SK-N-SH (cell line): ENCODE data around the gene ESPNL. TPM values are rescaled to one million over a fixed set of nuclear protein-coding genes. Genes with fewer than 3 reads are reported as not detected.

Source experiments
- CTCF ChIA-PET: fragments of 300-600, 350-600 bp; formaldehyde crosslinking; extraction: SDS; loops from one replicate; lab custom pipeline; 2021; lab: Yijun Ruan, JAX
- POLR2A ChIA-PET: fragments of 350-600 bp; sonication (Branson Sonifier 250); formaldehyde crosslinking; extraction: SDS; loops from one replicate; lab custom pipeline; 2020; ENCODE audit warnings: antibody characterized with exemption, inconsistent platforms; lab: Yijun Ruan, JAX
- DNase-seq: peaks from one replicate; pipeline ENCODE4 v3.0.0; 2012
- H2AFZ ChIP-seq: fragments of 200-600 bp; sonication (generic); 2 replicates; pipeline ENCODE4 v1.8.1; 2016; ENCODE audit warnings: antibody characterized with exemption, mild to moderate bottlenecking, low read depth
- H3F3A ChIP-seq: fragments of 200-600 bp; sonication (generic); replicated peaks from 2 replicates; pipeline ENCODE3; 2016; ENCODE audit warnings: antibody characterized with exemption, mild to moderate bottlenecking; ENCODE audit not compliant: insufficient read depth
- H3K27ac ChIP-seq, 2 experiments: fragments of 200-500 bp in 1 of 2; fragments of 200-600 bp in 1 of 2; sonication (Bioruptor generic) in 1 of 2; sonication (generic), shearing (Covaris generic) in 1 of 2; 2 replicates each; pipeline versions ENCODE4 v1.5.1 to v1.6.1; 2014 to 2016; ENCODE audit warnings: low read depth in 2 of 2, inconsistent platforms in 1 of 2, low read length in 1 of 2, mild to moderate bottlenecking in 1 of 2, mixed read lengths in 1 of 2
- H3K27me3 ChIP-seq: fragments of 200-600 bp; sonication (generic), shearing (Covaris generic); 2 replicates; pipeline ENCODE4 v1.6.1; 2016; ENCODE audit warnings: mixed run types; ENCODE audit not compliant: insufficient read depth
- H3K36me3 ChIP-seq, 2 experiments: fragments of 200-500 bp in 1 of 2; fragments of 200-600 bp in 1 of 2; sonication (Bioruptor generic) in 1 of 2; sonication (generic) in 1 of 2; replicated peaks in 1 of 2; 2 replicates each; pipeline versions ENCODE3 to v1.5.1; 2014 to 2016; ENCODE audit warnings: low read length in 1 of 2, mild to moderate bottlenecking in 1 of 2; ENCODE audit not compliant: insufficient read depth in 2 of 2, control insufficient read depth in 1 of 2
- H3K4me1 ChIP-seq, 2 experiments: fragments of 200-500 bp in 1 of 2; fragments of 200-600 bp in 1 of 2; sonication (Bioruptor generic) in 1 of 2; sonication (generic), shearing (Covaris generic) in 1 of 2; 2 replicates each; pipeline versions ENCODE4 v1.5.1 to v1.6.1; 2014 to 2016; ENCODE audit warnings: low read depth in 1 of 2, low read length in 1 of 2, mixed run types in 1 of 2; ENCODE audit not compliant: insufficient read depth in 2 of 2, control insufficient read depth in 1 of 2
- H3K4me2 ChIP-seq: fragments of 200-600 bp; sonication (generic), shearing (Covaris generic); 2 replicates; pipeline ENCODE4 v1.6.1; 2017; ENCODE audit warnings: mixed run types
- H3K4me3 ChIP-seq, 2 experiments: fragments of 200-500 bp in 1 of 2; fragments of 200-600 bp in 1 of 2; sonication (Bioruptor generic) in 1 of 2; sonication (generic), shearing (Covaris generic) in 1 of 2; 2 replicates each; pipeline versions ENCODE4 v1.5.1 to v1.8.1; 2014 to 2016; ENCODE audit warnings: low read depth in 2 of 2, inconsistent platforms in 1 of 2, low read length in 1 of 2, mild to moderate bottlenecking in 1 of 2, mixed read lengths in 1 of 2, moderate library complexity in 1 of 2
- H3K79me2 ChIP-seq: fragments of 200-600 bp; sonication (generic); 2 replicates; pipeline ENCODE4 v1.8.1; 2017; ENCODE audit warnings: mild to moderate bottlenecking; ENCODE audit not compliant: insufficient read depth
- H3K9ac ChIP-seq: fragments of 200-600 bp; sonication (generic); 2 replicates; pipeline ENCODE4 v1.6.1; 2017; ENCODE audit warnings: mixed run types
- H3K9me2 ChIP-seq: fragments of 200-600 bp; sonication (generic); 2 replicates; pipeline ENCODE4 v1.6.1; 2017; ENCODE audit warnings: mixed run types
- H3K9me3 ChIP-seq: fragments of 200-600 bp; sonication (generic); 2 replicates; pipeline ENCODE4 v1.6.1; 2017; ENCODE audit warnings: mixed run types, mild to moderate bottlenecking, moderate library complexity
- H4K20me1 ChIP-seq: fragments of 200-600 bp; sonication (generic); 2 replicates; pipeline ENCODE4 v1.6.1; 2017; ENCODE audit warnings: mild to moderate bottlenecking, mixed run types; ENCODE audit not compliant: insufficient read depth
- CHD2 ChIP-seq: fragments of 150-350 bp; IDR thresholded peaks from 2 replicates; pipeline ENCODE4 v1.6.1; 2018; ENCODE audit warnings: low read length; ENCODE audit not compliant: partially characterized antibody
- GABPA ChIP-seq: IDR thresholded peaks from 2 replicates; pipeline ENCODE4 v1.4.0; 2012; ENCODE audit warnings: low read depth, mild to moderate bottlenecking
- POLR2AphosphoS5 ChIP-seq: IDR thresholded peaks from 2 replicates; pipeline ENCODE4 v1.6.1; 2012; ENCODE audit warnings: low read depth, low read length
- RAD21 ChIP-seq: IDR thresholded peaks from 2 replicates; pipeline ENCODE4 v1.6.1; 2012; ENCODE audit warnings: mild to moderate bottlenecking, low read length
- WGBS: methylation state at CpG from one replicate; pipeline ENCODE4 v1.1.6; 2017; ENCODE audit warnings: low lambda C conversion rate; 5-methylcytosine and 5-hydroxymethylcytosine counted together
- polyA plus RNA-seq, 3 experiments: library from polyadenylated mRNA; depleted of rRNA; stranded (reverse); fragments of >200 nt; gene quantifications; 2 replicates each; pipeline ENCODE4 v1.2.3, GENCODE V29; 2012
- TF ChIP-seq, protein P1 (sequence below): fragments of 200-600 bp; sonication (generic); IDR thresholded peaks from 2 replicates; pipeline ENCODE4 v1.6.1; 2017; ENCODE audit warnings: antibody characterized with exemption, mild to moderate bottlenecking, moderate library complexity

The ESPNL gene
- polyA plus RNA-seq, 1 of the 3 experiments (the other 2 are of a cell fraction), result 0.05 TPM

DNA sequence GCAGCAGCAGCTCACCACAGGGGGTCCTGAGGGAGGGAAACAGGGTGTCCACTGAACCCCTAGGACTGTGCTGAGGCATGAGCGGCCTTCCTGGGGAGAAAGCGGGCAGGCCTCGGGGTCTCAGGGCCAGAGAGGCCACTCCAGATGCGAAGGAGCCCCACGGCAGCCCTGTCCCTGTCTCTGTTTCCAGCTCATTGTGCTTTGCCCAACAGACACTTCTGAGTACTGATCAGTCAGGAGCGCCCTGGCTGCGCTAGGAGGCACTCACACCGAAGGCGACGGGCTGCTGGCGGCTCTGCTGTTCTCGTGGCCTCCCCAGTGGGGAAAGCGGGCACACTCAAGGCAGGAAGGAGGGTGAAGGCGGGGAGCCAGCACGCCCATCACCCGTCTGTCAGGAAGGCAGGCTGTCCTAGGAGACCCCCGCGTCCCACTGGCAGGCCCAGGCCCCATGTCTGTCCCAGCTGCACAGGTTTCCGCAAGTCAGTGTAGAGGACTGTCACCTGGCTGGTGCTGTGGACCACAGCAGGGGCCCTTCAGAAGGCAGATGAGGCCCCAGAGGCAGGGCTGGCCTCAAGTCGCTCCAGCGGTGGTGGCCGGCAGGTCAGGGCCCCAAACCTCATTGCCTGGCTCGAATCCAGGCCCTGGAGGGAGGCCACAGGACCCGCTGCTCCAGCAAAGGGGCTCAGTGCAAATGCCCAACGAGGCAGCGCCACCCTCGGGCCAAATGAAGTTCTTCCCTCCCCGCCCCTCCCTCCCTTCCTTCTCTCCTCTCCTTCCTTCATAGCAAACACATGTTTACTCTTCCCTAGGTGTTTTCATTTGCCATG lies 6.8 kb downstream of the ESPNL start:
- H3K9me3 ChIP-seq, result peaks cover 1% of the 10 kb centered on the region; the same call in 1 of the 2 replicates
- TF ChIP-seq RAD21 (0 out of 2 replicates have a peak, but pooled peaks have one; percentile 10), POLR2AphosphoS5 (no peak)
- TF ChIP-seq, protein P1, sequence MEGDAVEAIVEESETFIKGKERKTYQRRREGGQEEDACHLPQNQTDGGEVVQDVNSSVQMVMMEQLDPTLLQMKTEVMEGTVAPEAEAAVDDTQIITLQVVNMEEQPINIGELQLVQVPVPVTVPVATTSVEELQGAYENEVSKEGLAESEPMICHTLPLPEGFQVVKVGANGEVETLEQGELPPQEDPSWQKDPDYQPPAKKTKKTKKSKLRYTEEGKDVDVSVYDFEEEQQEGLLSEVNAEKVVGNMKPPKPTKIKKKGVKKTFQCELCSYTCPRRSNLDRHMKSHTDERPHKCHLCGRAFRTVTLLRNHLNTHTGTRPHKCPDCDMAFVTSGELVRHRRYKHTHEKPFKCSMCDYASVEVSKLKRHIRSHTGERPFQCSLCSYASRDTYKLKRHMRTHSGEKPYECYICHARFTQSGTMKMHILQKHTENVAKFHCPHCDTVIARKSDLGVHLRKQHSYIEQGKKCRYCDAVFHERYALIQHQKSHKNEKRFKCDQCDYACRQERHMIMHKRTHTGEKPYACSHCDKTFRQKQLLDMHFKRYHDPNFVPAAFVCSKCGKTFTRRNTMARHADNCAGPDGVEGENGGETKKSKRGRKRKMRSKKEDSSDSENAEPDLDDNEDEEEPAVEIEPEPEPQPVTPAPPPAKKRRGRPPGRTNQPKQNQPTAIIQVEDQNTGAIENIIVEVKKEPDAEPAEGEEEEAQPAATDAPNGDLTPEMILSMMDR, result peak; percentile 33
- TF ChIP-seq, all 33 proteins: peak for 2
- peak; percentile 50 for DNase-seq

DNA sequence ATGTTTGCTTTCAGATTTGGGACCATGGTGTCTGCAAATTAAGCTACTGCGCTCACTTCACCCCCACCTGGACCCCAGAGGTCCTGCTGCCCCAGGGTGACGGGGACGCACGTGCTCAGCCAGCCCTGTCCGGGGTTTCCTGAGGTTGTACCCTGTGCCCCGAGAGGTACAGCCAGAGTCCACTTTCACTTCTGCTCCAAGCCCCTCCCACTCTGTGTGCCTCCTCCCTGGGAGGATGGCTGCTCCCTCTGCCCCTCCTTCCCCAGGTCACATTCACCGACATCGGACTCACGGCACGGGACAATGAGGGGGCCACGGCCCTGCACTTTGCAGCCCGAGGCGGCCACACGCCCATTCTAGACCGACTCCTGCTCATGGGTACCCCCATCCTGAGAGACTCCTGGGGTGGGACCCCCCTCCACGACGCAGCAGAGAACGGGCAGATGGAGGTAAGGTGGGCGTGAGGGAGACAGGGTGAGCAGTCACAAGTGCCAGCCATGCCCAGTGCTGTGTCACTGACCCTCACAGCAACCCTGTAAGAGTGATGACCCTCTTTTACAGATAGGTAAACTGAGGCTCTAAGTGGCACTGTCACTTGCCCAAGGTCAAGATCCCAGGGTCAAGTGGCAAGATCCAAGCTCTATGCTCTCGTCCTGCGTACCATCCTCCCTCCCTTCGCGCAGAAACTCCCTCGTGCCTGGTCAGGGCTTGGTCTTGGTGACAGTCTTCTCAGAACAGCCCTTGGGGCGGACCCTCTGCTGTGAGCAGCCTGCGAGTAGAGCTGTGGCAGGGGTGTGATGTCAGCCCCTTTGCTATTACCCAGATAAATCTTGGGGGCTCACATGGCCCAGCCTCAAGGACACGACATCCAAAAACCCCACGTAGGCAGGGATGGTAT lies 7.6 kb downstream of the ESPNL start:
- POLR2A ChIA-PET, result no interaction called here
- Histone ChIP-seq H3K4me3 (no peak overlapping the region), H3K79me2 (no peaks in the 10 kb centered on the region), H3K4me2 (no peak overlapping the region), H2AFZ (no peak overlapping the region), H3K9ac (no peak overlapping the region), H3K27me3 (no peaks in the 10 kb centered on the region), H3K9me2 (no peaks in the 10 kb centered on the region), H3K27ac (no peak overlapping the region), H3F3A (no peaks in the 10 kb centered on the region), H3K36me3 (no peaks in the 10 kb centered on the region), H3K4me1 (peaks cover 0 to 12% of the 10 kb centered on the region in 2 experiments; a peak in 1 of 4 replicates), H4K20me1 (no peaks in the 10 kb centered on the region), H3K9me3 (peaks cover 8% of the 10 kb centered on the region)
- TF ChIP-seq CHD2, result no peak
- no peak for TF ChIP-seq GABPA
- 91% methylated on average over 22 of the region's 28 CpGs for WGBS
- DNase-seq, result peak; percentile 28
- CTCF ChIA-PET, result interaction anchor here (1.1 kb wide), 1 partner anchor 52 kb away, joined by 4 read pairs; no protein-coding TSS in a partner anchor

More for the DNA sequence above, 6.8 kb downstream of the ESPNL start:
- ChIA-PET CTCF (interaction anchor here (1.1 to 1.3 kb wide), 3 partner anchors 27 to 249 kb away, joined by 3 to 4 read pairs (median 3); no protein-coding TSS in a partner anchor), POLR2A (no interaction called here)
- no peak overlapping the region for H3K4me3 ChIP-seq
- H3K27me3 ChIP-seq, result no peaks in the 10 kb centered on the region
- H3K79me2 ChIP-seq, result no peaks in the 10 kb centered on the region
- peaks cover 0 to 12% of the 10 kb centered on the region in 2 experiments; a peak in 1 of 4 replicates for H3K4me1 ChIP-seq
- no peaks in the 10 kb centered on the region for H4K20me1 ChIP-seq
- H2AFZ ChIP-seq, result no peak overlapping the region
- no peak overlapping the region for H3K9ac ChIP-seq
- no peaks in the 10 kb centered on the region for H3K9me2 ChIP-seq
- H3F3A ChIP-seq, result no peaks in the 10 kb centered on the region
- no peaks in the 10 kb centered on the region for H3K36me3 ChIP-seq
- WGBS, result 82% methylated on average over 19 of the region's 28 CpGs
- H3K4me2 ChIP-seq, result no peak overlapping the region
- H3K27ac ChIP-seq, result no peak overlapping the region
